NCI-H524 treated with DMSO at 0.1 percent for 48 hours (cell line): ENCODE results near the gene CRIP2.

Experiments
- DNase-seq: peaks from one replicate; lab custom pipeline; 2025; lab: John Stamatoyannopoulos, UW

CRIP2 gene

DNA sequence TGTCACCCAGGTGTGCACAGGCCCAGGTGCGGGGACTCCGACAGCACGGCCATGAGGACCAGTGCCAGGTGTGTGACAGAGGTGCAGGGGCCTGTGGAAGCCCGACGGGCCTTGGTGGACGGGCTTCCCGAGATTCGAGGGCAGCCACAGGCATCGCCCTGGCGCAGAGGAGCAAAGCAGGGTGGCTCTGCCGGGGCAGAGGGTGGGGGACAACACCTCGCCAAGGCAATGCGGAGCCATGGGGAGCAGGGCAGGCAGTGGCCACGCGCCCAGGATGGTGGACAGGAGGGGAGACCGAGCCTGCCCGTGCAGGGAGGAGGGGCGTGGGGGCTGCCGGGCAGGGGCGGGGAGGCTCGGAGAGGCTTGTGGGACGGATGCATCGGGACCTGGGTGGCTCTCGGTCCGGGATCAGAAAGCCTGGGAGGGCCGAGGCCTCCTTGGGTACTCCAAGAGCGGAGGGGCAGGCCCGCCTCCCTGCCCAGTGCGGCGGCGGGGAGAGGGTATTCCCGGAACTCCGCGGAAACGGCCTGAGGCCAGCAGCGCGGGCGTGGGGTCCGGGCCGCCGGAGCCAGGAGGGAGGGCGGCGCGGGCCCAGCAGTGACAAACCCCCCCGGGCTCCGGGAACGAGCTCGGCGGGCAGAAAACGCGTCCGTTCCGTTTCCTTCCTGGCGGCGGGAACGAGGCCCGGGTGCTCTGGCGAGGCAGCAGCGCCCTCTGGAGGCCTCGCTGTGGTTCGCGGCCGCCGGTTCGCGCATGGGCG is 53.4 kb downstream of the CRIP2 start:
- DNase-seq: peak; percentile 27

GRCh38 chr14:105528586-105529318 is 54.1 kb downstream of the CRIP2 start:
- DNase-seq: no peak

GRCh38 chr14:105529319-105529568 is 54.6 kb downstream of the CRIP2 start:
- DNase-seq: no peak
